Measurements from ENCODE around the gene SLC10A2. TPM values are rescaled to one million over a fixed set of nuclear protein-coding genes. Genes with fewer than 3 reads are reported as not detected.

SLC10A2 gene
- total RNA-seq, 2 donors from 2014 or later: not detected

- Histone ChIP-seq H3K9me3 (no peaks in the 10 kb centered on the region), H3K4me3 (no peak overlapping the region), H3K27me3 (no peaks in the 10 kb centered on the region), H3K27ac (no peak overlapping the region), H3K36me3 (replicated peaks in 1 of 2; ENCODE audit: insufficient read depth in 1 of 2, low read depth in 2 of 2) (no peaks in the 10 kb centered on the region), H3K4me1 (no peaks in the 10 kb centered on the region)
- TF ChIP-seq CTCF (IDR thresholded peaks at IDR 0.05) (no peak), POLR2A (IDR thresholded peaks at IDR 0.05) (no peak)
- intact Hi-C loops (cut with DNase I): no loop called here
- DNase-seq (no peak), ATAC-seq (no peak)
- WGBS, 2 donors: 62 to 64% methylated on average over 7 of the region's 7 CpGs
Observed at GRCh38 chr13:103101901-103102300, 35.7 kb upstream of the SLC10A2 start.

- WGBS, 2 donors: 31 to 43% methylated on average over 2 of the region's 2 CpGs
- no peak overlapping the region for H3K27ac ChIP-seq
- DNase-seq (no peak), ATAC-seq (no peak)
- no peaks in the 10 kb centered on the region for H3K36me3 ChIP-seq (replicated peaks in 1 of 2; ENCODE audit: insufficient read depth in 1 of 2, low read depth in 2 of 2)
- H3K9me3 ChIP-seq: no peaks in the 10 kb centered on the region
- no peaks in the 10 kb centered on the region for H3K4me1 ChIP-seq
- no peak overlapping the region for H3K4me3 ChIP-seq
- H3K27me3 ChIP-seq: no peaks in the 10 kb centered on the region
- TF ChIP-seq CTCF (IDR thresholded peaks at IDR 0.05) (no peak), POLR2A (IDR thresholded peaks at IDR 0.05) (no peak)
- intact Hi-C loops (cut with DNase I): no loop called here
Observed at GRCh38 chr13:103101500-103101899, 35.3 kb upstream of the SLC10A2 start.

GRCh38 chr13:103100830-103101229, 34.6 kb upstream of the SLC10A2 start:
- Histone ChIP-seq H3K4me1 (no peaks in the 10 kb centered on the region), H3K27me3 (no peaks in the 10 kb centered on the region), H3K9me3 (no peaks in the 10 kb centered on the region), H3K27ac (no peak overlapping the region), H3K4me3 (no peak overlapping the region), H3K36me3 (replicated peaks in 1 of 2; ENCODE audit: insufficient read depth in 1 of 2, low read depth in 2 of 2) (no peaks in the 10 kb centered on the region)
- intact Hi-C loops (cut with DNase I): no loop called here
- DNase-seq: no peak
- no peak for ATAC-seq
- no peak for TF ChIP-seq POLR2A (IDR thresholded peaks at IDR 0.05)

GRCh38 chr13:103099722-103100293, 33.6 kb upstream of the SLC10A2 start:
- WGBS, 2 donors: 51 to 55% methylated on average over 5 of the region's 5 CpGs
- Histone ChIP-seq H3K4me3 (no peak overlapping the region), H3K4me1 (no peaks in the 10 kb centered on the region), H3K9me3 (no peaks in the 10 kb centered on the region), H3K27me3 (no peaks in the 10 kb centered on the region), H3K36me3 (replicated peaks in 1 of 2; ENCODE audit: insufficient read depth in 1 of 2, low read depth in 2 of 2) (no peaks in the 10 kb centered on the region), H3K27ac (no peak overlapping the region)
- intact Hi-C loops (cut with DNase I): no loop called here
- ATAC-seq (no peak), DNase-seq (no peak)
- TF ChIP-seq CTCF (IDR thresholded peaks at IDR 0.05) (no peak), POLR2A (IDR thresholded peaks at IDR 0.05) (no peak)

- ATAC-seq: no peak
- TF ChIP-seq CTCF (IDR thresholded peaks at IDR 0.05): no peak
- DNase-seq: no peak
- Histone ChIP-seq H3K9me3 (peaks cover 0 to 2% (median under 1%) of the 10 kb centered on the region in 3 donors), H3K4me1 (no peaks in the 10 kb centered on the region), H3K27ac (no peak overlapping the region), H3K4me3 (no peak overlapping the region), H3K27me3 (no peaks in the 10 kb centered on the region), H3K36me3 (replicated peaks in 1 of 2; ENCODE audit: insufficient read depth in 1 of 2, low read depth in 2 of 2) (no peaks in the 10 kb centered on the region)
- WGBS, 2 donors: 66 to 74% methylated on average over 3 of the region's 3 CpGs
- intact Hi-C loops (cut with DNase I): no loop called here
Observed at GRCh38 chr13:103098535-103098934, 32.3 kb upstream of the SLC10A2 start.

All from body of pancreas (tissue), 4 donors.